Sigmoid colon (tissue), 4 donors: ENCODE measurements around the gene LEKR1.

Source experiments
- POLR2A ChIP-seq, 2 donors: fragments of 450-650 bp; IDR thresholded peaks; one replicate each; pipeline ENCODE4 v1.6.1; 2016; ENCODE audit warnings: antibody characterized with exemption in 2 of 2, mild to moderate bottlenecking in 2 of 2, moderate library complexity in 2 of 2
- POLR2AphosphoS5 ChIP-seq, 4 donors: sonication (generic); formaldehyde crosslinking; IDR thresholded peaks; one replicate each; pipeline ENCODE4 v1.6.1; 2017; ENCODE audit warnings: antibody characterized with exemption in 4 of 4
- TF ChIP-seq, protein P1 (sequence below), 4 experiments: fragments of 450-650 bp in 3 of 4; fragments of 200-600 bp in 1 of 4; IDR thresholded peaks; one replicate each; pipeline ENCODE4 v1.5.1; 2016 to 2019; ENCODE audit warnings: antibody characterized with exemption in 4 of 4, mild to moderate bottlenecking in 3 of 4, moderate library complexity in 2 of 4

DNA sequence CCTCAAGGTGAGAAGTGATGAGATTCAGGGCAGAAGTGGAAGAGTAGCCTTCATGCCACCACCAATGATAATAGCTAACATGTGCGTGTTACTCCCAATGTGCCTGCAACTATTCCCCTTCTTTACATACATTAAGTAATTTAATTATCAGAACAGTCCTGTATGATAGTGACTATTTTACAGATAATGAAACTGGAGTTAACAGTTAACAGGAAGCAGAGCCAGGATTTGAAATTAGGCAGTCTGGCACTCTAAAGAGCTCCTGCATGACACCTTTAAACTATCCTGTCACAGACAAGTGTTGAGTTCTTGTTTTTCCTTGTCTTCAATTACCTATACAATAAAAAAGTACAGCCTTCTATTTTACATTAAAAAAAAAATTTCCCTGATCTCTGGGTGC lies 148.8 kb downstream of the LEKR1 start:
- TF ChIP-seq, protein P1, sequence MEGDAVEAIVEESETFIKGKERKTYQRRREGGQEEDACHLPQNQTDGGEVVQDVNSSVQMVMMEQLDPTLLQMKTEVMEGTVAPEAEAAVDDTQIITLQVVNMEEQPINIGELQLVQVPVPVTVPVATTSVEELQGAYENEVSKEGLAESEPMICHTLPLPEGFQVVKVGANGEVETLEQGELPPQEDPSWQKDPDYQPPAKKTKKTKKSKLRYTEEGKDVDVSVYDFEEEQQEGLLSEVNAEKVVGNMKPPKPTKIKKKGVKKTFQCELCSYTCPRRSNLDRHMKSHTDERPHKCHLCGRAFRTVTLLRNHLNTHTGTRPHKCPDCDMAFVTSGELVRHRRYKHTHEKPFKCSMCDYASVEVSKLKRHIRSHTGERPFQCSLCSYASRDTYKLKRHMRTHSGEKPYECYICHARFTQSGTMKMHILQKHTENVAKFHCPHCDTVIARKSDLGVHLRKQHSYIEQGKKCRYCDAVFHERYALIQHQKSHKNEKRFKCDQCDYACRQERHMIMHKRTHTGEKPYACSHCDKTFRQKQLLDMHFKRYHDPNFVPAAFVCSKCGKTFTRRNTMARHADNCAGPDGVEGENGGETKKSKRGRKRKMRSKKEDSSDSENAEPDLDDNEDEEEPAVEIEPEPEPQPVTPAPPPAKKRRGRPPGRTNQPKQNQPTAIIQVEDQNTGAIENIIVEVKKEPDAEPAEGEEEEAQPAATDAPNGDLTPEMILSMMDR (IDR thresholded peaks at IDR 0.05) = no peak
- no peak for TF ChIP-seq POLR2A (IDR thresholded peaks at IDR 0.05)
- no peak for TF ChIP-seq POLR2AphosphoS5 (IDR thresholded peaks at IDR 0.05)
